Measurements from ENCODE around the gene ATF6B.
"Not testable (repeated sequence)": the region's sequence is repeated elsewhere in the genome, so short reads cannot be mapped to it uniquely, and the experiment has no call there.

The ATF6B gene

GRCh38 chr6:32081168-32081990, 46.7 kb downstream of the ATF6B start:
- peak; percentile 59 for DNase-seq (ENCODE audit: low read depth)

GRCh38 chr6:32079566-32080290, 48.3 kb downstream of the ATF6B start:
- DNase-seq (ENCODE audit: low read depth), result no peak

- peak; percentile 70 for DNase-seq (ENCODE audit: low read depth)
Observed at GRCh38 chr6:32076321-32076809, 51.7 kb downstream of the ATF6B start.

- no peak for DNase-seq (ENCODE audit: low read depth)
Observed at GRCh38 chr6:32075781-32076180, 52.3 kb downstream of the ATF6B start.

GRCh38 chr6:32074996-32075532, 53.0 kb downstream of the ATF6B start:
- DNase-seq (ENCODE audit: low read depth), result peak; percentile 48

GRCh38 chr6:32073613-32074012, 54.4 kb downstream of the ATF6B start:
- no peak for DNase-seq (ENCODE audit: low read depth)

GRCh38 chr6:32073101-32073500, 54.9 kb downstream of the ATF6B start:
- DNase-seq (ENCODE audit: low read depth), result no peak

GRCh38 chr6:32070814-32071543, 57.1 kb downstream of the ATF6B start:
- DNase-seq (ENCODE audit: low read depth), result no peak

- DNase-seq (ENCODE audit: low read depth), result no peak
Observed at GRCh38 chr6:32069878-32070515, 58.0 kb downstream of the ATF6B start.

- no peak for DNase-seq (ENCODE audit: low read depth)
Observed at GRCh38 chr6:32069460-32069859, 58.6 kb downstream of the ATF6B start.

GRCh38 chr6:32068867-32069266, 59.2 kb downstream of the ATF6B start:
- DNase-seq (ENCODE audit: low read depth), result no peak

- not testable (repeated sequence) for DNase-seq (ENCODE audit: low read depth)
Observed at GRCh38 chr6:32068315-32068714, 59.7 kb downstream of the ATF6B start.

GRCh38 chr6:32067521-32067920, 60.5 kb downstream of the ATF6B start:
- not testable (repeated sequence) for DNase-seq (ENCODE audit: low read depth)

Measured in GM04503 (cell line).